Duodenal mucosa (tissue), 2 donors: ENCODE results near the gene RIC3.

Experiments used
- H3K27ac ChIP-seq: one replicate; pipeline ENCODE4 v1.7.0; 2013; ENCODE audit warnings: low read depth, low read length
- H3K27me3 ChIP-seq, 2 donors: one replicate each; pipeline ENCODE4 v1.7.0; 2013; ENCODE audit warnings: low read length in 2 of 2, control low read depth in 1 of 2; ENCODE audit not compliant: insufficient read depth in 2 of 2, control insufficient read depth in 1 of 2
- H3K36me3 ChIP-seq, 2 donors: one replicate each; pipeline ENCODE4 v1.7.0; 2013; ENCODE audit warnings: low read length in 2 of 2, control low read depth in 1 of 2; ENCODE audit not compliant: insufficient read depth in 2 of 2, control insufficient read depth in 1 of 2
- H3K4me1 ChIP-seq, 2 donors: one replicate each; pipeline ENCODE4 v1.7.0; 2013; ENCODE audit warnings: low read length in 2 of 2, control low read depth in 1 of 2; ENCODE audit not compliant: insufficient read depth in 2 of 2, control insufficient read depth in 1 of 2
- H3K4me3 ChIP-seq, 2 donors: one replicate each; pipeline ENCODE4 v1.7.0; 2013; ENCODE audit warnings: low read length in 2 of 2, low read depth in 1 of 2
- H3K9ac ChIP-seq, 2 donors: one replicate each; pipeline ENCODE4 v1.7.0; 2013; ENCODE audit warnings: low read length in 2 of 2, low read depth in 1 of 2
- H3K9me3 ChIP-seq, 2 donors: one replicate each; pipeline ENCODE4 v1.7.0; 2013; ENCODE audit warnings: low read length in 2 of 2, control low read depth in 1 of 2; ENCODE audit not compliant: control insufficient read depth in 1 of 2

RIC3 gene

GRCh38 chr11:8204596-8204995 lies 35.8 kb upstream of the RIC3 start:
- Histone ChIP-seq H3K36me3 (no peaks in the 10 kb centered on the region), H3K9ac (no peak overlapping the region), H3K4me1 (peaks cover 0 to 14% of the 10 kb centered on the region in 2 donors), H3K9me3 (no peaks in the 10 kb centered on the region), H3K27ac (no peak overlapping the region), H3K4me3 (no peak overlapping the region), H3K27me3 (peaks cover 9 to 15% of the 10 kb centered on the region in 2 donors)

- Histone ChIP-seq H3K4me3 (no peak overlapping the region), H3K9ac (no peak overlapping the region), H3K36me3 (no peaks in the 10 kb centered on the region), H3K4me1 (peaks cover 0 to 14% of the 10 kb centered on the region in 2 donors), H3K9me3 (no peaks in the 10 kb centered on the region), H3K27me3 (peaks cover 9 to 11% of the 10 kb centered on the region in 2 donors), H3K27ac (no peak overlapping the region)
These were observed 35.2 kb upstream of the RIC3 start for GRCh38 chr11:8204025-8204424.

GRCh38 chr11:8203414-8203715 lies 34.5 kb upstream of the RIC3 start:
- Histone ChIP-seq H3K27me3 (peaks cover 9 to 11% of the 10 kb centered on the region in 2 donors), H3K4me3 (no peak overlapping the region), H3K27ac (no peak overlapping the region), H3K4me1 (peaks cover 0 to 14% of the 10 kb centered on the region in 2 donors), H3K36me3 (no peaks in the 10 kb centered on the region), H3K9ac (no peak overlapping the region), H3K9me3 (no peaks in the 10 kb centered on the region)

GRCh38 chr11:8202516-8203413 lies 33.9 kb upstream of the RIC3 start:
- H3K27ac ChIP-seq, result no peak overlapping the region
- no peaks in the 10 kb centered on the region for H3K9me3 ChIP-seq
- H3K9ac ChIP-seq, result no peak overlapping the region
- peaks cover 6 to 9% of the 10 kb centered on the region in 2 donors for H3K27me3 ChIP-seq
- H3K4me3 ChIP-seq, result no peak overlapping the region
- peaks cover 0 to 14% of the 10 kb centered on the region in 2 donors for H3K4me1 ChIP-seq
- no peaks in the 10 kb centered on the region for H3K36me3 ChIP-seq

- Histone ChIP-seq H3K27ac (no peak overlapping the region), H3K4me1 (peaks cover 0 to 9% of the 10 kb centered on the region in 2 donors), H3K36me3 (no peaks in the 10 kb centered on the region), H3K9ac (no peak overlapping the region), H3K27me3 (peaks cover 0 to 5% of the 10 kb centered on the region in 2 donors), H3K9me3 (no peaks in the 10 kb centered on the region), H3K4me3 (no peak overlapping the region)
These were observed 33.0 kb upstream of the RIC3 start for GRCh38 chr11:8201644-8202365.

- no peak overlapping the region for H3K27ac ChIP-seq
- no peak overlapping the region for H3K4me3 ChIP-seq
- H3K27me3 ChIP-seq, result no peaks in the 10 kb centered on the region
- no peaks in the 10 kb centered on the region for H3K36me3 ChIP-seq
- H3K9me3 ChIP-seq, result no peaks in the 10 kb centered on the region
- no peaks in the 10 kb centered on the region for H3K4me1 ChIP-seq
- no peak overlapping the region for H3K9ac ChIP-seq
These were observed 30.9 kb upstream of the RIC3 start for GRCh38 chr11:8199676-8200075.

GRCh38 chr11:8196749-8197148 lies 27.9 kb upstream of the RIC3 start:
- H3K36me3 ChIP-seq, result no peaks in the 10 kb centered on the region
- H3K9me3 ChIP-seq, result no peaks in the 10 kb centered on the region
- no peaks in the 10 kb centered on the region for H3K4me1 ChIP-seq
- H3K27ac ChIP-seq, result no peak overlapping the region
- H3K27me3 ChIP-seq, result peaks cover 0 to 6% of the 10 kb centered on the region in 2 donors
- no peak overlapping the region for H3K4me3 ChIP-seq
- H3K9ac ChIP-seq, result no peak overlapping the region

- Histone ChIP-seq H3K27ac (no peak overlapping the region), H3K9me3 (no peaks in the 10 kb centered on the region), H3K4me1 (no peaks in the 10 kb centered on the region), H3K36me3 (no peaks in the 10 kb centered on the region), H3K27me3 (peaks cover 0 to 6% of the 10 kb centered on the region in 2 donors), H3K9ac (no peak overlapping the region), H3K4me3 (no peak overlapping the region)
These were observed 26.1 kb upstream of the RIC3 start for GRCh38 chr11:8194956-8195355.

GRCh38 chr11:8192896-8193209 lies 24.0 kb upstream of the RIC3 start:
- H3K9ac ChIP-seq, result no peak overlapping the region
- H3K4me3 ChIP-seq, result no peak overlapping the region

GRCh38 chr11:8192016-8192895 lies 23.4 kb upstream of the RIC3 start:
- H3K4me3 ChIP-seq, result no peak overlapping the region
- H3K9me3 ChIP-seq, result no peaks in the 10 kb centered on the region
- no peaks in the 10 kb centered on the region for H3K36me3 ChIP-seq
- no peak overlapping the region for H3K27ac ChIP-seq
- no peaks in the 10 kb centered on the region for H3K4me1 ChIP-seq
- peaks cover 2 to 6% of the 10 kb centered on the region in 2 donors for H3K27me3 ChIP-seq
- no peak overlapping the region for H3K9ac ChIP-seq

More at GRCh38 chr11:8192896-8193209, 24.0 kb upstream of the RIC3 start:
- H3K27me3 ChIP-seq, result peaks cover 0 to 6% of the 10 kb centered on the region in 2 donors
- no peak overlapping the region for H3K27ac ChIP-seq
- no peaks in the 10 kb centered on the region for H3K4me1 ChIP-seq
- H3K36me3 ChIP-seq, result no peaks in the 10 kb centered on the region
- no peaks in the 10 kb centered on the region for H3K9me3 ChIP-seq
